Epithelial cell of esophagus (primary cell): ENCODE measurements around the gene ZNF566.

Experiments
- DNase-seq: peaks from one replicate; pipeline ENCODE4 v3.0.0; 2010; ENCODE audit warnings: low read depth
- H3K4me3 ChIP-seq: 2 replicates; pipeline ENCODE4 v1.5.1; 2011; ENCODE audit warnings: mild to moderate bottlenecking, low read length, control low read depth
- CTCF ChIP-seq: IDR thresholded peaks from 2 replicates; pipeline ENCODE4 v1.5.1; 2011; ENCODE audit warnings: low read depth, mild to moderate bottlenecking, low read length, control low read depth, inconsistent platforms; ENCODE audit not compliant: insufficient read depth; ENCODE audit errors: missing control alignments

Gene ZNF566

GRCh38 chr19:36489118-36489919, at the start of gene ZNF566:
TSS of gene ZNF566 (minus strand) at chr19:36489561. CDS start at chr19:36476557, 13,004 bp downstream.
- H3K4me3 ChIP-seq, result peak within 1 kb of the TSS; percentile 95
- peak; percentile 98 for DNase-seq
- TF ChIP-seq CTCF, result no peak

- peak overlapping the region; percentile 96 for H3K4me3 ChIP-seq
- no peak for TF ChIP-seq CTCF
- no peak for DNase-seq
Observed at GRCh38 chr19:36528921-36529518, 39.7 kb upstream of the ZNF566 start.

GRCh38 chr19:36528194-36528920, 39.0 kb upstream of the ZNF566 start, which contains the start of gene ZNF260:
TSS of gene ZNF260 (minus strand) at chr19:36528271. CDS start at chr19:36515238, 13,033 bp downstream.
- no peak for TF ChIP-seq CTCF

GRCh38 chr19:36527873-36528193, 38.5 kb upstream of the ZNF566 start:
- H3K4me3 ChIP-seq, result peak overlapping the region; percentile 96
- no peak for TF ChIP-seq CTCF
- no peak for DNase-seq

More at GRCh38 chr19:36528194-36528920, 39.0 kb upstream of the ZNF566 start, which contains the start of gene ZNF260:
- H3K4me3 ChIP-seq, result peak within 1 kb of the TSS; percentile 96
- peak; percentile 98 for DNase-seq

- H3K4me3 ChIP-seq, result peak overlapping the region; percentile 96
- DNase-seq, result peak; percentile 5
- TF ChIP-seq CTCF, result no peak
Observed at GRCh38 chr19:36527341-36527740, 38.0 kb upstream of the ZNF566 start.

GRCh38 chr19:36526581-36526980, 37.2 kb upstream of the ZNF566 start:
- no peak for TF ChIP-seq CTCF
- H3K4me3 ChIP-seq, result no peak overlapping the region
- DNase-seq, result peak; percentile 19
